B cell (primary cell): ENCODE results near the gene HSPB3.

ENCODE experiments used
- EZH2 ChIP-seq: IDR thresholded peaks from 2 replicates; pipeline ENCODE4 v1.6.1; 2012; ENCODE audit warnings: borderline replicate concordance, low read depth, mild to moderate bottlenecking, moderate library complexity, low read length; ENCODE audit not compliant: insufficient read depth, poor library complexity, severe bottlenecking
- TF ChIP-seq, protein P1 (sequence below): fragments of 200-600 bp; IDR thresholded peaks from one replicate; pipeline ENCODE4 v1.8.0; 2022; ENCODE audit warnings: antibody characterized with exemption, mild to moderate bottlenecking

DNA sequence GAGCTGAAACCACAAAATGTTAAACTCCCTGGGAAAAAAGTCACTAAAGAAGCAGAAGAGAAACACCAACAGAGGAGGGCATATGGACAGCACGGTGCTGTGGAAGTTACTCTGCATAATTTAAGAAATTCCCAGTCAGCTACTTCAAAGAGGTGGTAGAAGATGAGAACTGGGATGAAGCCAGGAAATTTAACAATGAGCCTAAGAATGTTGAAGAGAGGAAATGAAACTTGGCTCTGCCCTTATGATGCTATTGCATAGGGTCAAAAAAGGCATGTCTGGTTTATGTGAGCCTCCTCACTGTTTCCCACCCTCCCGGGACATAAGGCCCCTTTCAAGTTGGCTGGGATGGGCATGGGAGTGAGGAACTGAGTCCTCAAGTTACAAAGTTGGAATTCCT lies 36.7 kb downstream of the HSPB3 start:
- TF ChIP-seq, protein P1, sequence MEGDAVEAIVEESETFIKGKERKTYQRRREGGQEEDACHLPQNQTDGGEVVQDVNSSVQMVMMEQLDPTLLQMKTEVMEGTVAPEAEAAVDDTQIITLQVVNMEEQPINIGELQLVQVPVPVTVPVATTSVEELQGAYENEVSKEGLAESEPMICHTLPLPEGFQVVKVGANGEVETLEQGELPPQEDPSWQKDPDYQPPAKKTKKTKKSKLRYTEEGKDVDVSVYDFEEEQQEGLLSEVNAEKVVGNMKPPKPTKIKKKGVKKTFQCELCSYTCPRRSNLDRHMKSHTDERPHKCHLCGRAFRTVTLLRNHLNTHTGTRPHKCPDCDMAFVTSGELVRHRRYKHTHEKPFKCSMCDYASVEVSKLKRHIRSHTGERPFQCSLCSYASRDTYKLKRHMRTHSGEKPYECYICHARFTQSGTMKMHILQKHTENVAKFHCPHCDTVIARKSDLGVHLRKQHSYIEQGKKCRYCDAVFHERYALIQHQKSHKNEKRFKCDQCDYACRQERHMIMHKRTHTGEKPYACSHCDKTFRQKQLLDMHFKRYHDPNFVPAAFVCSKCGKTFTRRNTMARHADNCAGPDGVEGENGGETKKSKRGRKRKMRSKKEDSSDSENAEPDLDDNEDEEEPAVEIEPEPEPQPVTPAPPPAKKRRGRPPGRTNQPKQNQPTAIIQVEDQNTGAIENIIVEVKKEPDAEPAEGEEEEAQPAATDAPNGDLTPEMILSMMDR: no peak
- TF ChIP-seq EZH2: no peak
